Lower leg skin (tissue), 3 donors: ENCODE measurements around the gene CEP85.

Experiments
- POLR2A ChIP-seq, 2 donors: fragments of 450-650 bp; IDR thresholded peaks; one replicate each; pipeline ENCODE4 v1.6.1; 2016 to 2017; ENCODE audit warnings: antibody characterized with exemption in 2 of 2, mild to moderate bottlenecking in 1 of 2, moderate library complexity in 1 of 2
- TF ChIP-seq, protein P1 (sequence below), 3 donors: fragments of 450-650 bp; IDR thresholded peaks; one replicate each; pipeline ENCODE4 v1.5.1; 2016; ENCODE audit warnings: antibody characterized with exemption in 3 of 3, mild to moderate bottlenecking in 3 of 3, moderate library complexity in 2 of 3

GRCh38 chr1:26323382-26323781, 89.4 kb downstream of the CEP85 start:
- TF ChIP-seq, protein P1, sequence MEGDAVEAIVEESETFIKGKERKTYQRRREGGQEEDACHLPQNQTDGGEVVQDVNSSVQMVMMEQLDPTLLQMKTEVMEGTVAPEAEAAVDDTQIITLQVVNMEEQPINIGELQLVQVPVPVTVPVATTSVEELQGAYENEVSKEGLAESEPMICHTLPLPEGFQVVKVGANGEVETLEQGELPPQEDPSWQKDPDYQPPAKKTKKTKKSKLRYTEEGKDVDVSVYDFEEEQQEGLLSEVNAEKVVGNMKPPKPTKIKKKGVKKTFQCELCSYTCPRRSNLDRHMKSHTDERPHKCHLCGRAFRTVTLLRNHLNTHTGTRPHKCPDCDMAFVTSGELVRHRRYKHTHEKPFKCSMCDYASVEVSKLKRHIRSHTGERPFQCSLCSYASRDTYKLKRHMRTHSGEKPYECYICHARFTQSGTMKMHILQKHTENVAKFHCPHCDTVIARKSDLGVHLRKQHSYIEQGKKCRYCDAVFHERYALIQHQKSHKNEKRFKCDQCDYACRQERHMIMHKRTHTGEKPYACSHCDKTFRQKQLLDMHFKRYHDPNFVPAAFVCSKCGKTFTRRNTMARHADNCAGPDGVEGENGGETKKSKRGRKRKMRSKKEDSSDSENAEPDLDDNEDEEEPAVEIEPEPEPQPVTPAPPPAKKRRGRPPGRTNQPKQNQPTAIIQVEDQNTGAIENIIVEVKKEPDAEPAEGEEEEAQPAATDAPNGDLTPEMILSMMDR (IDR thresholded peaks at IDR 0.05), result no peak
- TF ChIP-seq POLR2A (IDR thresholded peaks at IDR 0.05), result no peak
